Endothelial cell of umbilical vein (primary cell): ENCODE results near the gene RAC2.

Experiments
- EZH2 ChIP-seq: IDR thresholded peaks from 2 replicates; pipeline ENCODE4 v1.6.1; 2012; ENCODE audit warnings: borderline replicate concordance, low read depth, mild to moderate bottlenecking, moderate library complexity, low read length, inconsistent platforms; ENCODE audit not compliant: severe bottlenecking
- FOS ChIP-seq: IDR thresholded peaks from 2 replicates; pipeline ENCODE4 v1.6.1; 2011; ENCODE audit warnings: mild to moderate bottlenecking, low read length, moderate library complexity, borderline replicate concordance; ENCODE audit not compliant: insufficient read depth
- MYC ChIP-seq: IDR thresholded peaks from one replicate; pipeline ENCODE4 v1.6.1; 2011; ENCODE audit warnings: mild to moderate bottlenecking, low read depth, low read length
- POLR2AphosphoS5 ChIP-seq: IDR thresholded peaks from 2 replicates; pipeline ENCODE4 v1.6.1; 2012; ENCODE audit warnings: low read depth, mild to moderate bottlenecking, control low read depth, low read length, moderate library complexity; ENCODE audit not compliant: insufficient read depth
- TF ChIP-seq, protein P1 (sequence below), 2 donors: IDR thresholded peaks; 1 replicate in 1 of 2; 2 replicates in 1 of 2; pipeline ENCODE4 v1.5.1; 2011; ENCODE audit warnings: low read length in 2 of 2, mild to moderate bottlenecking in 2 of 2, moderate library complexity in 2 of 2, control low read depth in 1 of 2, inconsistent platforms in 1 of 2, low read depth in 1 of 2; ENCODE audit not compliant: insufficient read depth in 1 of 2; ENCODE audit errors: extremely low read depth in 1 of 2

DNA sequence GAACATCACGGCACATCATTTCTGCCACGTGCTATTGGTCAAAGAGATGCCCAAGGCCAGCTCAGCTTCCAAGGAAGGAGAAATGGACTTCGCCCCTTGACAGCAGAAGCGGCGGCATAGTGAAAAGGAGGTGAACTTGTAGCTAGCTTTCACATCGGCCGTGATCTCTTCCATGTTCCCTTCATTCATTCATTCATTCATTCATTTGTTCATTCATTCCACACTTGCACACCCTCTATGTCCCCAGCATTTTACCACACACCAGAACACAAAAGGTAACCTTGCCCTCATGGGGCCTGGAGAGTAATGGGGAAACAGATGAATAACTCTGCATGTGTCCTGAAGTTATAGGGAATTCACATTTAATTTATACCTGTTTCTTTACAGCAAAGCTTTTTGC lies 37.1 kb upstream of the RAC2 start:
- TF ChIP-seq, protein P1, sequence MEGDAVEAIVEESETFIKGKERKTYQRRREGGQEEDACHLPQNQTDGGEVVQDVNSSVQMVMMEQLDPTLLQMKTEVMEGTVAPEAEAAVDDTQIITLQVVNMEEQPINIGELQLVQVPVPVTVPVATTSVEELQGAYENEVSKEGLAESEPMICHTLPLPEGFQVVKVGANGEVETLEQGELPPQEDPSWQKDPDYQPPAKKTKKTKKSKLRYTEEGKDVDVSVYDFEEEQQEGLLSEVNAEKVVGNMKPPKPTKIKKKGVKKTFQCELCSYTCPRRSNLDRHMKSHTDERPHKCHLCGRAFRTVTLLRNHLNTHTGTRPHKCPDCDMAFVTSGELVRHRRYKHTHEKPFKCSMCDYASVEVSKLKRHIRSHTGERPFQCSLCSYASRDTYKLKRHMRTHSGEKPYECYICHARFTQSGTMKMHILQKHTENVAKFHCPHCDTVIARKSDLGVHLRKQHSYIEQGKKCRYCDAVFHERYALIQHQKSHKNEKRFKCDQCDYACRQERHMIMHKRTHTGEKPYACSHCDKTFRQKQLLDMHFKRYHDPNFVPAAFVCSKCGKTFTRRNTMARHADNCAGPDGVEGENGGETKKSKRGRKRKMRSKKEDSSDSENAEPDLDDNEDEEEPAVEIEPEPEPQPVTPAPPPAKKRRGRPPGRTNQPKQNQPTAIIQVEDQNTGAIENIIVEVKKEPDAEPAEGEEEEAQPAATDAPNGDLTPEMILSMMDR (IDR thresholded peaks at IDR 0.05; ENCODE audit: extremely low read depth in 1 of 2, insufficient read depth in 1 of 2, low read depth in 1 of 2, low read length in 2 of 2), result no peak
- TF ChIP-seq EZH2 (no peak), POLR2AphosphoS5 (no peak), FOS (no peak), MYC (no peak)
